SK-N-SH (cell line): ENCODE measurements around the gene TMEM184A. TPM values are rescaled to one million over a fixed set of nuclear protein-coding genes. Genes with fewer than 3 reads are reported as not detected.

Experiments
- CTCF ChIA-PET: fragments of 300-600, 350-600 bp; formaldehyde crosslinking; extraction: SDS; loops from one replicate; lab custom pipeline; 2021; lab: Yijun Ruan, JAX
- POLR2A ChIA-PET: fragments of 350-600 bp; sonication (Branson Sonifier 250); formaldehyde crosslinking; extraction: SDS; loops from one replicate; lab custom pipeline; 2020; ENCODE audit warnings: antibody characterized with exemption, inconsistent platforms; lab: Yijun Ruan, JAX
- DNase-seq: peaks from one replicate; pipeline ENCODE4 v3.0.0; 2012
- H2AFZ ChIP-seq: fragments of 200-600 bp; sonication (generic); 2 replicates; pipeline ENCODE4 v1.8.1; 2016; ENCODE audit warnings: antibody characterized with exemption, mild to moderate bottlenecking, low read depth
- H3F3A ChIP-seq: fragments of 200-600 bp; sonication (generic); replicated peaks from 2 replicates; pipeline ENCODE3; 2016; ENCODE audit warnings: antibody characterized with exemption, mild to moderate bottlenecking; ENCODE audit not compliant: insufficient read depth
- H3K27ac ChIP-seq, 2 experiments: fragments of 200-500 bp in 1 of 2; fragments of 200-600 bp in 1 of 2; sonication (Bioruptor generic) in 1 of 2; sonication (generic), shearing (Covaris generic) in 1 of 2; 2 replicates each; pipeline versions ENCODE4 v1.5.1 to v1.6.1; 2014 to 2016; ENCODE audit warnings: low read depth in 2 of 2, inconsistent platforms in 1 of 2, low read length in 1 of 2, mild to moderate bottlenecking in 1 of 2, mixed read lengths in 1 of 2
- H3K27me3 ChIP-seq: fragments of 200-600 bp; sonication (generic), shearing (Covaris generic); 2 replicates; pipeline ENCODE4 v1.6.1; 2016; ENCODE audit warnings: mixed run types; ENCODE audit not compliant: insufficient read depth
- H3K36me3 ChIP-seq, 2 experiments: fragments of 200-500 bp in 1 of 2; fragments of 200-600 bp in 1 of 2; sonication (Bioruptor generic) in 1 of 2; sonication (generic) in 1 of 2; replicated peaks in 1 of 2; 2 replicates each; pipeline versions ENCODE3 to v1.5.1; 2014 to 2016; ENCODE audit warnings: low read length in 1 of 2, mild to moderate bottlenecking in 1 of 2; ENCODE audit not compliant: insufficient read depth in 2 of 2, control insufficient read depth in 1 of 2
- H3K4me1 ChIP-seq, 2 experiments: fragments of 200-500 bp in 1 of 2; fragments of 200-600 bp in 1 of 2; sonication (Bioruptor generic) in 1 of 2; sonication (generic), shearing (Covaris generic) in 1 of 2; 2 replicates each; pipeline versions ENCODE4 v1.5.1 to v1.6.1; 2014 to 2016; ENCODE audit warnings: low read depth in 1 of 2, low read length in 1 of 2, mixed run types in 1 of 2; ENCODE audit not compliant: insufficient read depth in 2 of 2, control insufficient read depth in 1 of 2
- H3K4me2 ChIP-seq: fragments of 200-600 bp; sonication (generic), shearing (Covaris generic); 2 replicates; pipeline ENCODE4 v1.6.1; 2017; ENCODE audit warnings: mixed run types
- H3K4me3 ChIP-seq, 2 experiments: fragments of 200-500 bp in 1 of 2; fragments of 200-600 bp in 1 of 2; sonication (Bioruptor generic) in 1 of 2; sonication (generic), shearing (Covaris generic) in 1 of 2; 2 replicates each; pipeline versions ENCODE4 v1.5.1 to v1.8.1; 2014 to 2016; ENCODE audit warnings: low read depth in 2 of 2, inconsistent platforms in 1 of 2, low read length in 1 of 2, mild to moderate bottlenecking in 1 of 2, mixed read lengths in 1 of 2, moderate library complexity in 1 of 2
- H3K79me2 ChIP-seq: fragments of 200-600 bp; sonication (generic); 2 replicates; pipeline ENCODE4 v1.8.1; 2017; ENCODE audit warnings: mild to moderate bottlenecking; ENCODE audit not compliant: insufficient read depth
- H3K9ac ChIP-seq: fragments of 200-600 bp; sonication (generic); 2 replicates; pipeline ENCODE4 v1.6.1; 2017; ENCODE audit warnings: mixed run types
- H3K9me2 ChIP-seq: fragments of 200-600 bp; sonication (generic); 2 replicates; pipeline ENCODE4 v1.6.1; 2017; ENCODE audit warnings: mixed run types
- H3K9me3 ChIP-seq: fragments of 200-600 bp; sonication (generic); 2 replicates; pipeline ENCODE4 v1.6.1; 2017; ENCODE audit warnings: mixed run types, mild to moderate bottlenecking, moderate library complexity
- H4K20me1 ChIP-seq: fragments of 200-600 bp; sonication (generic); 2 replicates; pipeline ENCODE4 v1.6.1; 2017; ENCODE audit warnings: mild to moderate bottlenecking, mixed run types; ENCODE audit not compliant: insufficient read depth
- CHD2 ChIP-seq: fragments of 150-350 bp; IDR thresholded peaks from 2 replicates; pipeline ENCODE4 v1.6.1; 2018; ENCODE audit warnings: low read length; ENCODE audit not compliant: partially characterized antibody
- ELF1 ChIP-seq: IDR thresholded peaks from 2 replicates; pipeline ENCODE4 v1.4.0; 2012
- EP300 ChIP-seq, 2 experiments: IDR thresholded peaks; 2 replicates each; pipeline versions ENCODE4 v1.4.0 to v1.6.1; 2012; ENCODE audit warnings: borderline replicate concordance in 1 of 2, low read depth in 1 of 2, low read length in 1 of 2
- FOSL2 ChIP-seq: IDR thresholded peaks from 2 replicates; pipeline ENCODE4 v1.4.0; 2012; ENCODE audit warnings: low read depth, mild to moderate bottlenecking, moderate library complexity, borderline replicate concordance
- FOXM1 ChIP-seq: IDR thresholded peaks from 2 replicates; pipeline ENCODE4 v1.4.0; 2012; ENCODE audit warnings: low read depth, mild to moderate bottlenecking
- GABPA ChIP-seq: IDR thresholded peaks from 2 replicates; pipeline ENCODE4 v1.4.0; 2012; ENCODE audit warnings: low read depth, mild to moderate bottlenecking
- MEF2A ChIP-seq: IDR thresholded peaks from 2 replicates; pipeline ENCODE4 v1.4.0; 2012; ENCODE audit warnings: low read depth, borderline replicate concordance
- NFIC ChIP-seq: IDR thresholded peaks from 2 replicates; pipeline ENCODE4 v1.4.0; 2012; ENCODE audit warnings: borderline replicate concordance
- RCOR1 ChIP-seq: fragments of 150-350 bp; IDR thresholded peaks from 2 replicates; pipeline ENCODE4 v1.6.1; 2017; ENCODE audit warnings: antibody characterized with exemption, low read length
- RXRA ChIP-seq: IDR thresholded peaks from 2 replicates; pipeline ENCODE4 v1.4.0; 2012; ENCODE audit warnings: low read depth, mild to moderate bottlenecking, borderline replicate concordance
- WGBS: methylation state at CpG from one replicate; pipeline ENCODE4 v1.1.6; 2017; ENCODE audit warnings: low lambda C conversion rate; 5-methylcytosine and 5-hydroxymethylcytosine counted together
- polyA plus RNA-seq, 3 experiments: library from polyadenylated mRNA; depleted of rRNA; stranded (reverse); fragments of >200 nt; gene quantifications; 2 replicates each; pipeline ENCODE4 v1.2.3, GENCODE V29; 2012
- TF ChIP-seq, protein P1 (sequence below): fragments of 200-600 bp; sonication (generic); IDR thresholded peaks from 2 replicates; pipeline ENCODE4 v1.6.1; 2017; ENCODE audit warnings: antibody characterized with exemption, mild to moderate bottlenecking, moderate library complexity
- TF ChIP-seq, protein P2 (sequence below): IDR thresholded peaks from 2 replicates; pipeline ENCODE4 v1.4.0; 2012; ENCODE audit warnings: low read depth, borderline replicate concordance
- TF ChIP-seq, protein P3 (sequence below): fragments of 150-350 bp; IDR thresholded peaks from 2 replicates; pipeline ENCODE4 v1.6.1; 2016; ENCODE audit warnings: mild to moderate bottlenecking, low read depth, low read length
- TF ChIP-seq, protein P4 (sequence below): IDR thresholded peaks from 2 replicates; pipeline ENCODE4 v1.4.0; 2012; ENCODE audit warnings: low read depth, borderline replicate concordance

The TMEM184A gene
- polyA plus RNA-seq, 1 of the 3 experiments (the other 2 are of a cell fraction) = 1.5 TPM

DNA sequence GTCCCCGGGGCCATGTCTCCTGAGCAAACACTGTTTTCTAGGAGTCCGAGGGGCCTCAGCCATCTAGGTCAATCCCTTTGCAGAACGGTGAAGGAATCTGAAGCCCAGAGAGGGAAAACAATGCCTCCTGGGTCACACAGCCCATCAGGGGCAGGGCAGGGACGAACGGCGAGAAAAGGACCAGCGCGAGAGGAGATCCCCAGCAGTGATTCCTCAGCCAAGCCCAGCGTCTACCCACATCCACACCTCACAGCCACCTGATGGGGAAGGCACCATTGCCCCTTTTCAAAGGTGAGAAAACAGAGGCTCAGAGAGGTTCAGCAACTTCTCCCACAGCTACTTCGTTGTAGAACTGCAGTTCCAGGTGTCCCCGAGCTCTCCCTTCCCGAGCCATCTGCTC, 31.7 kb upstream of the TMEM184A start:
- Histone ChIP-seq H3K4me3 (no peak overlapping the region), H4K20me1 (no peaks in the 10 kb centered on the region), H3K27me3 (peaks cover 18% of the 10 kb centered on the region; the same call in 1 of the 2 replicates), H2AFZ (no peak overlapping the region), H3K4me1 (peaks cover 0 to 63% of the 10 kb centered on the region in 2 experiments; a peak in 1 of 4 replicates), H3K27ac (peak overlapping the region in 1 of 2 experiments; percentile 95; a peak in 2 of 4 replicates), H3K9me3 (no peaks in the 10 kb centered on the region), H3F3A (no peaks in the 10 kb centered on the region), H3K36me3 (no peaks in the 10 kb centered on the region), H3K9me2 (no peaks in the 10 kb centered on the region), H3K4me2 (no peak overlapping the region), H3K79me2 (no peaks in the 10 kb centered on the region), H3K9ac (no peak overlapping the region)
- POLR2A ChIA-PET = interaction anchor here (0.9 kb wide), 1 partner anchor 61 kb away, joined by 3 read pairs; no protein-coding TSS in a partner anchor
- CTCF ChIA-PET = interaction anchor here (0.7 to 1.0 kb wide), 2 partner anchors 9 to 863 kb away, joined by 3 read pairs; no protein-coding TSS in a partner anchor
- DNase-seq = no peak
- WGBS = 93% methylated on average over 12 of the region's 12 CpGs
- TF ChIP-seq RXRA = no peak
- TF ChIP-seq, protein P1, sequence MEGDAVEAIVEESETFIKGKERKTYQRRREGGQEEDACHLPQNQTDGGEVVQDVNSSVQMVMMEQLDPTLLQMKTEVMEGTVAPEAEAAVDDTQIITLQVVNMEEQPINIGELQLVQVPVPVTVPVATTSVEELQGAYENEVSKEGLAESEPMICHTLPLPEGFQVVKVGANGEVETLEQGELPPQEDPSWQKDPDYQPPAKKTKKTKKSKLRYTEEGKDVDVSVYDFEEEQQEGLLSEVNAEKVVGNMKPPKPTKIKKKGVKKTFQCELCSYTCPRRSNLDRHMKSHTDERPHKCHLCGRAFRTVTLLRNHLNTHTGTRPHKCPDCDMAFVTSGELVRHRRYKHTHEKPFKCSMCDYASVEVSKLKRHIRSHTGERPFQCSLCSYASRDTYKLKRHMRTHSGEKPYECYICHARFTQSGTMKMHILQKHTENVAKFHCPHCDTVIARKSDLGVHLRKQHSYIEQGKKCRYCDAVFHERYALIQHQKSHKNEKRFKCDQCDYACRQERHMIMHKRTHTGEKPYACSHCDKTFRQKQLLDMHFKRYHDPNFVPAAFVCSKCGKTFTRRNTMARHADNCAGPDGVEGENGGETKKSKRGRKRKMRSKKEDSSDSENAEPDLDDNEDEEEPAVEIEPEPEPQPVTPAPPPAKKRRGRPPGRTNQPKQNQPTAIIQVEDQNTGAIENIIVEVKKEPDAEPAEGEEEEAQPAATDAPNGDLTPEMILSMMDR = no peak

DNA sequence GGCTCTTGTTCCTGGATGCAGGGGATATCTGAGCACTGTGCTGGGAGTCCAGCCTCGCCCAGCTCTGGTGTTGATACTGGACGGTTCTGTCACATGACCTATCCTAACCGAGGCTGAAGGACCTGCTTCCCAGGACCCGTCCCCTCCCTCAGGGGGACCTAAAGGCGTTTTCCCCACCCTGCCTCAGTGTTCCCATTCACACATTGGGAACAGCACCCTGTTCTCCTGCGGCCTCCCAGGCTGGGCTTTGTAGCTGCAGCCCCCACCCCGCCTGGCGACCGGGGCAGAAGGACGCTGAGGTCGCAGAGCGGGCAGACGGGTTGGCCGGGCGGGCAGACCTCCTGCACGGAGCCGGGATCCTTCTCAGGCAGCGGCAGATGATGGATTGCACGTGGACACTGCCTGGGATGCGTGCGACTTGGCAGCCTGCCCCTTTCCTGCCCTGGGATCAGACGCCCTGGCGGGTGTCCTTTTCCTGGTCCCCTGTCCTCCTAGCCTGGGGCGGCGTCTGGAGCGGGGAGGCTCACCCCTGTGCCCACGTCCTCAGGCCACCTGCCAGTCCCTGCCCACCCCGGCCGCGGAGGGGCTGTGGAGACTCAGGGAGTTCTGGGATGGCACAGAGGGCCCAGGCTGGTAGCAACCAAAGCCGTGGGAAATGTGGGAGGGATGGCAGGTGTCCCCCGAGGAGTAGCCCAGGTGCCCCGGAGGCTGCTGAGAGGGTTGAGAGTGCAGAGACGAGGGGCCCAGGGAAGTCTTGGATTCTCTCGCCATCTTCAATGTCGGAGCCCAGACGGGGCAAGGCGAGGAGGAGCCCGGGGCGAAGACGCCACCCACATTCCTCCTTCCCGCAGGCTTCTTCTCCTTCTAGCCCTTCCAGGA, 31.1 kb upstream of the TMEM184A start:
- H3K27me3 ChIP-seq = peaks cover 18% of the 10 kb centered on the region; the same call in 1 of the 2 replicates
- CTCF ChIA-PET = interaction anchor here (0.7 to 4.0 kb wide), 11 partner anchors 11 to 864 kb away, joined by 3 to 27 read pairs (median 4); partner anchors contain the start of genes MAD1L1 and PSMG3
- 38% methylated on average over 31 of the region's 42 CpGs for WGBS
- H3K36me3 ChIP-seq = no peaks in the 10 kb centered on the region
- no peaks in the 10 kb centered on the region for H3K79me2 ChIP-seq
- no peak overlapping the region; a peak in 1 of 4 replicates for H3K4me3 ChIP-seq
- H3K4me1 ChIP-seq = peaks cover 0 to 56% of the 10 kb centered on the region in 2 experiments; a peak in 1 of 4 replicates
- POLR2A ChIA-PET = interaction anchor here (0.5 to 2.2 kb wide), 10 partner anchors 10 to 81 kb away, joined by 3 to 19 read pairs (median 4); no protein-coding TSS in a partner anchor
- DNase-seq = peak; percentile 97
- H3K9me2 ChIP-seq = no peaks in the 10 kb centered on the region
- H3K27ac ChIP-seq = peak overlapping the region in 1 of 2 experiments; percentile 95; a peak in 2 of 4 replicates
- H4K20me1 ChIP-seq = no peaks in the 10 kb centered on the region
- H2AFZ ChIP-seq = no peak overlapping the region
- H3K9ac ChIP-seq = no peak overlapping the region
- no peaks in the 10 kb centered on the region for H3F3A ChIP-seq
- peak overlapping the region; percentile 32; the same call in 1 of the 2 replicates for H3K4me2 ChIP-seq
- H3K9me3 ChIP-seq = no peaks in the 10 kb centered on the region
- TF ChIP-seq GABPA = no peak
- TF ChIP-seq ELF1 = no peak
- TF ChIP-seq, protein P2, sequence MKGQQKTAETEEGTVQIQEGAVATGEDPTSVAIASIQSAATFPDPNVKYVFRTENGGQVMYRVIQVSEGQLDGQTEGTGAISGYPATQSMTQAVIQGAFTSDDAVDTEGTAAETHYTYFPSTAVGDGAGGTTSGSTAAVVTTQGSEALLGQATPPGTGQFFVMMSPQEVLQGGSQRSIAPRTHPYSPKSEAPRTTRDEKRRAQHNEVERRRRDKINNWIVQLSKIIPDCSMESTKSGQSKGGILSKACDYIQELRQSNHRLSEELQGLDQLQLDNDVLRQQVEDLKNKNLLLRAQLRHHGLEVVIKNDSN = 0 out of 2 replicates have a peak, but pooled peaks have one; percentile 2
- TF ChIP-seq FOXM1 = no peak
- TF ChIP-seq MEF2A = no peak
- TF ChIP-seq, protein P3, sequence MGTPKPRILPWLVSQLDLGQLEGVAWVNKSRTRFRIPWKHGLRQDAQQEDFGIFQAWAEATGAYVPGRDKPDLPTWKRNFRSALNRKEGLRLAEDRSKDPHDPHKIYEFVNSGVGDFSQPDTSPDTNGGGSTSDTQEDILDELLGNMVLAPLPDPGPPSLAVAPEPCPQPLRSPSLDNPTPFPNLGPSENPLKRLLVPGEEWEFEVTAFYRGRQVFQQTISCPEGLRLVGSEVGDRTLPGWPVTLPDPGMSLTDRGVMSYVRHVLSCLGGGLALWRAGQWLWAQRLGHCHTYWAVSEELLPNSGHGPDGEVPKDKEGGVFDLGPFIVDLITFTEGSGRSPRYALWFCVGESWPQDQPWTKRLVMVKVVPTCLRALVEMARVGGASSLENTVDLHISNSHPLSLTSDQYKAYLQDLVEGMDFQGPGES = no peak
- TF ChIP-seq, protein P4, sequence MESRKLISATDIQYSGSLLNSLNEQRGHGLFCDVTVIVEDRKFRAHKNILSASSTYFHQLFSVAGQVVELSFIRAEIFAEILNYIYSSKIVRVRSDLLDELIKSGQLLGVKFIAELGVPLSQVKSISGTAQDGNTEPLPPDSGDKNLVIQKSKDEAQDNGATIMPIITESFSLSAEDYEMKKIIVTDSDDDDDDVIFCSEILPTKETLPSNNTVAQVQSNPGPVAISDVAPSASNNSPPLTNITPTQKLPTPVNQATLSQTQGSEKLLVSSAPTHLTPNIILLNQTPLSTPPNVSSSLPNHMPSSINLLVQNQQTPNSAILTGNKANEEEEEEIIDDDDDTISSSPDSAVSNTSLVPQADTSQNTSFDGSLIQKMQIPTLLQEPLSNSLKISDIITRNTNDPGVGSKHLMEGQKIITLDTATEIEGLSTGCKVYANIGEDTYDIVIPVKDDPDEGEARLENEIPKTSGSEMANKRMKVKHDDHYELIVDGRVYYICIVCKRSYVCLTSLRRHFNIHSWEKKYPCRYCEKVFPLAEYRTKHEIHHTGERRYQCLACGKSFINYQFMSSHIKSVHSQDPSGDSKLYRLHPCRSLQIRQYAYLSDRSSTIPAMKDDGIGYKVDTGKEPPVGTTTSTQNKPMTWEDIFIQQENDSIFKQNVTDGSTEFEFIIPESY = no peak
- peak; percentile 41; the same call in 1 of the 2 replicates for TF ChIP-seq RCOR1
- TF ChIP-seq NFIC = no peak; the same call in 1 of the 2 replicates
- TF ChIP-seq FOSL2 = no peak
- peak; percentile 51 for TF ChIP-seq CHD2
- TF ChIP-seq EP300 (IDR thresholded peaks at IDR 0.05; ENCODE audit: borderline replicate concordance in 1 of 2, low read depth in 1 of 2, low read length in 1 of 2) = peak in 1 of 2 experiments; percentile 90; a peak in 2 of 4 replicates
